Measurements from ENCODE around the gene PSORS1C2.

DNA sequence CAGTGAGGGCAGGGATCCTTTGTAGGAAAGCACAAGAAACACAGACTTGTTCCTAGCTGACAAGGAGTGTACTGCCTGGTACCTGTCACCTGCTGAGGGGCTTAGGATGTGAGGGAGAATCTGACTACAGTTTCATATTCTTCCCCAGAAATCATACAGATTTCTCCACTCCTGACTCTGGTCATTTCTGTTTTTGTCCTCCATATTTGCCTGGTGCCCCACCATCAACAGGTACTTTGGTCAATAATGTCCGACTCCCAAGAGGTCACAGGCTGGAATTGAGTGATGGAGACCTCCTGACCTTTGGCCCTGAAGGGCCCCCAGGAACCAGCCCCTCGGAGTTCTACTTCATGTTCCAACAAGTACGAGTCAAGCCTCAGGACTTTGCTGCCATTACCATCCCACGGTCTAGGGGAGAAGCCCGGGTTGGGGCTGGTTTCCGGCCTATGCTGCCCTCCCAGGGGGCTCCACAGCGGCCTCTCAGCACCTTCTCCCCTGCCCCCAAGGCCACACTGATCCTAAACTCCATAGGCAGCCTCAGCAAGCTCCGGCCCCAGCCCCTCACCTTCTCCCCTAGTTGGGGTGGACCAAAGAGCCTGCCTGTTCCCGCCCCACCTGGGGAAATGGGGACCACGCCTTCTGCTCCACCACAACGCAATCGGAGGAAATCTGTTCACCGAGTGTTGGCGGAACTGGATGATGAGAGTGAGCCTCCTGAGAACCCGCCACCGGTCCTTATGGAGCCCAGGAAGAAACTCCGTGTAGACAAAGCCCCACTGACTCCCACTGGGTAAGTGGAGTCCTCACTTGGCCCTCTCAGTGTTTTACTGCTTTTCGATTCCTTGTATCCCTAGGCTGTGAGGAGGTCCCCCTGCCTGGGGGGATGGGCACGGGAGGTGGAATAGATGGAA lies 22.6 kb upstream of the PSORS1C2 start:
- TF ChIP-seq POLR2A (IDR thresholded peaks at IDR 0.05): no peak
- TF ChIP-seq, protein P1, sequence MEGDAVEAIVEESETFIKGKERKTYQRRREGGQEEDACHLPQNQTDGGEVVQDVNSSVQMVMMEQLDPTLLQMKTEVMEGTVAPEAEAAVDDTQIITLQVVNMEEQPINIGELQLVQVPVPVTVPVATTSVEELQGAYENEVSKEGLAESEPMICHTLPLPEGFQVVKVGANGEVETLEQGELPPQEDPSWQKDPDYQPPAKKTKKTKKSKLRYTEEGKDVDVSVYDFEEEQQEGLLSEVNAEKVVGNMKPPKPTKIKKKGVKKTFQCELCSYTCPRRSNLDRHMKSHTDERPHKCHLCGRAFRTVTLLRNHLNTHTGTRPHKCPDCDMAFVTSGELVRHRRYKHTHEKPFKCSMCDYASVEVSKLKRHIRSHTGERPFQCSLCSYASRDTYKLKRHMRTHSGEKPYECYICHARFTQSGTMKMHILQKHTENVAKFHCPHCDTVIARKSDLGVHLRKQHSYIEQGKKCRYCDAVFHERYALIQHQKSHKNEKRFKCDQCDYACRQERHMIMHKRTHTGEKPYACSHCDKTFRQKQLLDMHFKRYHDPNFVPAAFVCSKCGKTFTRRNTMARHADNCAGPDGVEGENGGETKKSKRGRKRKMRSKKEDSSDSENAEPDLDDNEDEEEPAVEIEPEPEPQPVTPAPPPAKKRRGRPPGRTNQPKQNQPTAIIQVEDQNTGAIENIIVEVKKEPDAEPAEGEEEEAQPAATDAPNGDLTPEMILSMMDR (IDR thresholded peaks at IDR 0.05): no peak

Data from breast epithelium (tissue), 3 donors.